Measurements from ENCODE around the gene RIMS4. TPM values are rescaled to one million over a fixed set of nuclear protein-coding genes. Genes with fewer than 3 reads are reported as not detected.

The RIMS4 gene
- total and polyA plus RNA-seq, 2 of the 8 experiments (the other 6 are each of a cell fraction or from before 2014, with no cell fraction given): 13.3 to 44.2 TPM

- TF ChIP-seq RFX5 (IDR thresholded peaks at IDR 0.05; ENCODE audit: borderline replicate concordance, low read depth, low read length): no peak
- TF ChIP-seq EP300 (IDR thresholded peaks at IDR 0.05; ENCODE audit: borderline replicate concordance in 1 of 2, low read depth in 2 of 2, low read length in 2 of 2): no peak
- no peak for TF ChIP-seq SUZ12 (IDR thresholded peaks at IDR 0.05; ENCODE audit: low read length)
- no peak for TF ChIP-seq CEBPB (IDR thresholded peaks at IDR 0.05; ENCODE audit: low read depth, low read length)
- no peak for TF ChIP-seq ASH2L (IDR thresholded peaks at IDR 0.05; ENCODE audit: low read length)
- TF ChIP-seq FOSL1 (IDR thresholded peaks at IDR 0.05; ENCODE audit: insufficient read depth, low read depth, low read length): no peak
- TF ChIP-seq JUN (IDR thresholded peaks at IDR 0.05; ENCODE audit: low read depth, low read length): no peak
- TF ChIP-seq ZNF274 (IDR thresholded peaks at IDR 0.05; ENCODE audit: borderline replicate concordance, extremely low read depth, low read length): no peak
- no peak for TF ChIP-seq NRF1 (IDR thresholded peaks at IDR 0.05; ENCODE audit: low read depth, low read length)
Observed at GRCh38 chr20:44743916-44744655, 66.3 kb downstream of the RIMS4 start (continued).

Measured in H1 (cell line).